ENCODE results near the gene IFT25. TPM values are rescaled to one million over a fixed set of nuclear protein-coding genes. Genes with fewer than 3 reads are reported as not detected.

Gene IFT25
- total RNA-seq, 1 experiment from 2014 or later = 42.9 TPM

- Histone ChIP-seq H3K9me3 (ENCODE audit: control insufficient read depth, insufficient read depth, low read depth, low read length) (peaks cover 10% of the 10 kb centered on the region; the same call in 1 of the 2 replicates), H3K4me1 (ENCODE audit: control insufficient read depth, insufficient read depth, low read length) (no peaks in the 10 kb centered on the region), H3K27me3 (ENCODE audit: control insufficient read depth, insufficient read depth, low read length) (no peaks in the 10 kb centered on the region), H3K27ac (ENCODE audit: low read length) (no peak overlapping the region), H3K36me3 (ENCODE audit: control insufficient read depth, insufficient read depth, low read length) (peaks cover 4% of the 10 kb centered on the region; the same call in 1 of the 2 replicates), H3K4me3 (ENCODE audit: low read depth in 2 of 2, low read length in 2 of 2) (no peak overlapping the region)
- ChIA-PET CTCF (no interaction called here), POLR2A (no interaction called here)
- ATAC-seq = no peak
- in situ Hi-C loops (cut with HindIII; ENCODE audit: low pct_unique_long_range_greater_than_20kb, low sequenced_read_pairs) (no loop called here), intact Hi-C loops (cut with micrococcal nuclease; ENCODE audit: unreplicated experiment) (no loop called here)
- BruUV-seq (replicated peaks) = no TSS peak
- no peak for TF ChIP-seq SIN3A (IDR thresholded peaks at IDR 0.05; ENCODE audit: borderline replicate concordance, insufficient read depth, low read depth, low read length)
- TF ChIP-seq REST (IDR thresholded peaks at IDR 0.05; ENCODE audit: insufficient read depth in 1 of 2, low read depth in 2 of 2, low read length in 1 of 2) = no peak
- no peak for TF ChIP-seq POLR2AphosphoS5 (IDR thresholded peaks at IDR 0.05; ENCODE audit: low read depth, low read length)
- TF ChIP-seq TCF7L2 (IDR thresholded peaks at IDR 0.05; ENCODE audit: low read depth, low read length) = no peak
- TF ChIP-seq CTCF (IDR thresholded peaks at IDR 0.05) = no peak
- DNase-seq (ENCODE audit: low read depth, low spot score) = no peak
These were observed 16.1 kb downstream of the IFT25 start for GRCh38 chr1:53929246-53929960.

- Histone ChIP-seq H3K36me3 (ENCODE audit: control insufficient read depth, insufficient read depth, low read length) (peaks cover 4% of the 10 kb centered on the region; the same call in 1 of the 2 replicates), H3K4me1 (ENCODE audit: control insufficient read depth, insufficient read depth, low read length) (no peaks in the 10 kb centered on the region), H3K27me3 (ENCODE audit: control insufficient read depth, insufficient read depth, low read length) (no peaks in the 10 kb centered on the region), H3K4me3 (ENCODE audit: low read depth in 2 of 2, low read length in 2 of 2) (no peak overlapping the region), H3K9me3 (ENCODE audit: control insufficient read depth, insufficient read depth, low read depth, low read length) (no peaks in the 10 kb centered on the region), H3K27ac (ENCODE audit: low read length) (no peak overlapping the region)
- no peak for TF ChIP-seq SIN3A (IDR thresholded peaks at IDR 0.05; ENCODE audit: borderline replicate concordance, insufficient read depth, low read depth, low read length)
- no peak for TF ChIP-seq CTCF (IDR thresholded peaks at IDR 0.05)
- no peak for TF ChIP-seq POLR2AphosphoS5 (IDR thresholded peaks at IDR 0.05; ENCODE audit: low read depth, low read length)
- no peak for TF ChIP-seq TCF7L2 (IDR thresholded peaks at IDR 0.05; ENCODE audit: low read depth, low read length)
- no peak for TF ChIP-seq REST (IDR thresholded peaks at IDR 0.05; ENCODE audit: insufficient read depth in 1 of 2, low read depth in 2 of 2, low read length in 1 of 2)
- ChIA-PET POLR2A (no interaction called here), CTCF (no interaction called here)
- intact Hi-C loops (cut with micrococcal nuclease; ENCODE audit: unreplicated experiment) (no loop called here), in situ Hi-C loops (cut with HindIII; ENCODE audit: low pct_unique_long_range_greater_than_20kb, low sequenced_read_pairs) (no loop called here)
- DNase-seq (ENCODE audit: low read depth, low spot score) (no peak), ATAC-seq (no peak)
- BruUV-seq (replicated peaks) = no TSS peak
These were observed 18.1 kb downstream of the IFT25 start for GRCh38 chr1:53927376-53927881.

All from Panc1 (cell line).